IPS-20b (cell line): ENCODE results near the gene MED27.

Experiments used
- H3K27ac ChIP-seq: one replicate; pipeline ENCODE4 v1.5.1; 2013; ENCODE audit warnings: low read length
- H3K27me3 ChIP-seq: 2 replicates; pipeline ENCODE4 v1.6.1; 2013; ENCODE audit warnings: mild to moderate bottlenecking, low read length, inconsistent platforms; ENCODE audit not compliant: insufficient read depth
- H3K36me3 ChIP-seq: 2 replicates; pipeline ENCODE4 v1.6.1; 2013; ENCODE audit warnings: low read depth, mild to moderate bottlenecking, inconsistent platforms, low read length, moderate library complexity; ENCODE audit not compliant: insufficient read depth
- H3K4me1 ChIP-seq: 2 replicates; pipeline ENCODE4 v1.6.1; 2013; ENCODE audit warnings: mild to moderate bottlenecking, control low read depth, inconsistent platforms, low read length, moderate library complexity; ENCODE audit not compliant: insufficient read depth
- H3K4me3 ChIP-seq: 2 replicates; pipeline ENCODE4 v1.5.1; 2013; ENCODE audit warnings: mild to moderate bottlenecking, low read length, inconsistent platforms
- H3K9ac ChIP-seq: 2 replicates; pipeline ENCODE4 v1.6.1; 2013; ENCODE audit warnings: low read depth, mild to moderate bottlenecking, inconsistent platforms, low read length, moderate library complexity
- H3K9me3 ChIP-seq: 2 replicates; pipeline ENCODE4 v1.6.1; 2013; ENCODE audit warnings: mild to moderate bottlenecking, low read depth, low read length, inconsistent platforms; ENCODE audit not compliant: insufficient read depth

MED27 gene

DNA sequence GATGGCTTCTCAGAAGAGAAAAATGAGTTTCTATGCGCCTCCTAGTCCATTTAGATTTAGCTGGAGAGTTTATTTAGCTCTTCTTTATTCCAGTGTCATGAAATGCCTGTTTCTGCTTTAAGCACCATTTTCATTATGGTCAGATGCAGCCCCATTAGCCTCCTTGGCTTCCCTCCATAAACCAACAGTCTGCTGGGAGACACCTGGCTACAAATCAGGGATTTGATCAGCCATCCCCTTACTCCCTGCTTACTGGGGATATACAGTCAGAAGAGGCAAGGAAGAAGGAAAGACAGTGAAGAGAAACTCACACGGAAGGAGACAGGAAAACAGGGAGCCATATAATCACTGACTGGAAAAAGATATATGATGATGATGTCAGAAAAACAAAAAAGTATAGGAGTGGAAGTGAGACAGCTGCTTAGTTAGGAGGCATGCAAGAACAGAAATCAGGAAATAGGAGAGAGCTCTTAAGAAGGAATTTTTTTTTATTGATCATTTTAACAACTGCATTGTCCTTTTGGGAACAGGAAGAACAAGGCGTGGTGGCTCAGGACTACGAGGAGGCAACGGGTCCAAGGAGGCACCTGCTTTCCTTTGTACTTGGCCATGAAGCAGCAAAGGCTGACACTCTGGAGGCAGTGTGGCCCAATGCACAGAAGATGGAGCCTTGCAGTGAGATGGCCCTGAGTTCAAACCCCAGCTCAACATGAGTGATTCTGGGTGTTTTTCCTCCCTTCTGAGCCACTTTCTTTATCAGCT, 56.1 kb downstream of the MED27 start:
- H3K9ac ChIP-seq: no peak overlapping the region
- H3K4me1 ChIP-seq: peaks cover 14% of the 10 kb centered on the region; the same call in 1 of the 2 replicates
- no peak overlapping the region for H3K27ac ChIP-seq
- no peaks in the 10 kb centered on the region for H3K36me3 ChIP-seq
- no peak overlapping the region for H3K4me3 ChIP-seq
- H3K9me3 ChIP-seq: no peaks in the 10 kb centered on the region
- H3K27me3 ChIP-seq: no peaks in the 10 kb centered on the region

DNA sequence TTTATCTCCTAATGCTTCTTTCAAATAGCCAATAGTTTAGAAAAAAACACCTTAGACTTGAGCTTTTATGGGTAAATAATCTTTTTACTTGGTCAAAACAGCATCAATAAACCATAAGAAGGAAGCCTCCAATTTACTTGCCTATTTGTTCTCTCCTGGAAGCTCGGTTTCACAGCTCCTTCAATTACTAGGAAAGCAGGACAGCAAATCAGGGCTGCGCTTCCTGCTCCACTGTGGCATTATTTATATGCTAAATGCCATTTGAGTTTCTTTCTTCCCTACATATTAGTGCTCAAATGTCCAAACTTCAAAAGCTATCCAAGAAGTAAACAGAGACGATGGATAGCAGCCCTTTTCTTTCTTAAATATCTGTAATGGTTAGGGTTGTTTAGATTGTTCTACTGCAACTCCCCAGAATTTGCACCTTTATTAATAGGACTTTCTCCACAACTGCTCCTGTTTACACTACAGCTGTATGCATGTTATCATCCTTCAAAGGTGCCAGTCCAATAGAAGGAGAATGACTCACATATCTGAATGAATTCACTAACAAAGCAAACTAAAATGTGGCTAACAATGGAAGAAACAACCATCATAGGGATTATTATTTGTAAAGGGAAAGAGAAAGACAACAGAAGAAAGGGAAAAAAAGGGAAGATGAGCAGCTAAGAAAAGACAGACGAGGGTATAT, 58.7 kb downstream of the MED27 start:
- Histone ChIP-seq H3K27ac (no peak overlapping the region), H3K4me3 (no peak overlapping the region), H3K9me3 (no peaks in the 10 kb centered on the region)

DNA sequence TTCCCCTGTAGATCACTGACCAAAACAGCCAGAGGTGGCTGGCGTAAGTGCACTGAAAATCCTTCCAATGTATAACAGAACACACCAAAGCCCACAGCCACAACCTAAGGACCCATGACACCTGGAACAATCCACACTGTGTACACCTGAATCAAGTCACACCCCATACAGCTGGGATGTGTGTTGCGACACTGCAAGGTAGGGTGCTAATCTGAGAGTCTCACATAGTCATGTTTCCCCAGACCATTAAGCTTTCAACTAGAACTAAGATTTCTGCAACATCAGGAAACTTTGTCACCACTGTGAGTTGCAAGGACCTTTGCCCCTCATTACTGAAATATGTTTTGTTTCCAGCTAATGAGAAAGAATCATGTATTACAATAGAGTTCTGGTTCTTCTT, 59.4 kb downstream of the MED27 start:
- Histone ChIP-seq H3K9ac (no peak overlapping the region), H3K27me3 (no peaks in the 10 kb centered on the region), H3K4me1 (peaks cover 17% of the 10 kb centered on the region), H3K9me3 (no peaks in the 10 kb centered on the region), H3K4me3 (no peak overlapping the region), H3K36me3 (no peaks in the 10 kb centered on the region), H3K27ac (no peak overlapping the region)

More for the DNA sequence above, 58.7 kb downstream of the MED27 start:
- Histone ChIP-seq H3K4me1 (peaks cover 17% of the 10 kb centered on the region), H3K9ac (no peak overlapping the region), H3K36me3 (no peaks in the 10 kb centered on the region), H3K27me3 (no peaks in the 10 kb centered on the region)

GRCh38 chr9:132019702-132020101, 60.0 kb downstream of the MED27 start:
- H3K27me3 ChIP-seq: no peaks in the 10 kb centered on the region
- no peak overlapping the region for H3K9ac ChIP-seq
- no peaks in the 10 kb centered on the region for H3K9me3 ChIP-seq
- no peaks in the 10 kb centered on the region for H3K36me3 ChIP-seq
- H3K4me1 ChIP-seq: peaks cover 17% of the 10 kb centered on the region
- H3K27ac ChIP-seq: no peak overlapping the region
- no peak overlapping the region for H3K4me3 ChIP-seq

GRCh38 chr9:132018957-132019405, 60.7 kb downstream of the MED27 start:
- no peak overlapping the region for H3K4me3 ChIP-seq
- H3K4me1 ChIP-seq: peaks cover 17% of the 10 kb centered on the region; the same call in 1 of the 2 replicates
- H3K27me3 ChIP-seq: no peaks in the 10 kb centered on the region
- H3K36me3 ChIP-seq: no peaks in the 10 kb centered on the region
- H3K9ac ChIP-seq: no peak overlapping the region
- H3K9me3 ChIP-seq: no peaks in the 10 kb centered on the region
- H3K27ac ChIP-seq: no peak overlapping the region

- H3K9ac ChIP-seq: no peak overlapping the region
- H3K36me3 ChIP-seq: peaks cover 6% of the 10 kb centered on the region; the same call in 1 of the 2 replicates
- H3K27ac ChIP-seq: no peak overlapping the region
- H3K9me3 ChIP-seq: no peaks in the 10 kb centered on the region
- peaks cover 17% of the 10 kb centered on the region; the same call in 1 of the 2 replicates for H3K4me1 ChIP-seq
- no peaks in the 10 kb centered on the region for H3K27me3 ChIP-seq
- no peak overlapping the region for H3K4me3 ChIP-seq
Measured at GRCh38 chr9:132016456-132016855, 63.2 kb downstream of the MED27 start.

DNA sequence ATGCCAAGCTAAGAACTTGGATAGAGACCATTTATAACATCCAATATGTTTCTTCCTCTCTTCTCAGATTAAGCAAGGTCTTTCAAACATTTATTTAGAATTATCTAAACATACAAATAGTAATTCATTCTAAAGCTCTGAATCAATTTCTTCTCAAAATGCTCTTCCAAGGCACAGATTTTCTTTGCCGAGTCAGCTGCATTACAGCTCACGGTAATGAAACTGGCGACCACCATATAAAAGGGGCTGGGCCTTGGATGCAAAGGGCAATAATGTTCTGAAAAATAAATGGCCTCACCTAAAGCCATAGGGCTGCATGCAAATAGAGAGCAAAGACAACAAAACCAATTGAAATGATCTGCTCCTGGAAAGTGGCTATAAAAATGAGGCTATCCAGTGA, 63.8 kb downstream of the MED27 start:
- H3K4me1 ChIP-seq: peaks cover 13% of the 10 kb centered on the region; the same call in 1 of the 2 replicates
- no peak overlapping the region for H3K9ac ChIP-seq
- H3K4me3 ChIP-seq: no peak overlapping the region
- no peaks in the 10 kb centered on the region for H3K27me3 ChIP-seq
- H3K36me3 ChIP-seq: peaks cover 6% of the 10 kb centered on the region; the same call in 1 of the 2 replicates
- no peaks in the 10 kb centered on the region for H3K9me3 ChIP-seq
- H3K27ac ChIP-seq: no peak overlapping the region

DNA sequence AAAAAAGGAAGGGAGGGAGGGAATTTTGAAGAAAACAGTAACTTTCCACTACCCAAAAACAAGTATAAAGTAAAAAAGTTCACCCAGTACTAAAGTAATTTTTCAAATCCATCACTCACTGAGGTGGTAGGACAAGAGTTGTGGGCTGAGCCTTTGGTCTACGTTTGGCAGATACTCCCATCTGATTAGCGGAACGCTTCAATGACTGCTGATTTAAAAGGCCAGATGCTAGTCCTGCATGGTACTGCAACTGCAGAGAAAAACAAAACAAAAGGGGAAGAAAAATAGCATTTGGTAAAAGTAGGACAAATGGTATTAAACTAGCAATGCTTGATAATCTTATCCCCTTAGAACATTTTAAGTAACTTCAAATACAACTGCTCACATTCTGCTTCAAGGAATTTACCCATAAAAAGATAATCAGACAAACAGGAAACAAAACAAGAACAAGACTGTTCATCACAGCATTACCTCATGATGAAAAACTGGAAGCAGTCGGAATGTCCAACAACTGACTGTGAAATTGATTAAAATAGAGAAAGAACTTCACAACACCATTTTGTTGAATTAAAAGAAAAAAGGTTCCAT, 65.4 kb downstream of the MED27 start:
- Histone ChIP-seq H3K9ac (no peak overlapping the region), H3K4me1 (peaks cover 8% of the 10 kb centered on the region; the same call in 1 of the 2 replicates), H3K4me3 (no peak overlapping the region), H3K36me3 (peaks cover 6% of the 10 kb centered on the region; the same call in 1 of the 2 replicates), H3K27me3 (no peaks in the 10 kb centered on the region), H3K9me3 (no peaks in the 10 kb centered on the region), H3K27ac (no peak overlapping the region)

- Histone ChIP-seq H3K36me3 (peaks cover 6% of the 10 kb centered on the region; the same call in 1 of the 2 replicates), H3K27me3 (no peaks in the 10 kb centered on the region), H3K4me3 (no peak overlapping the region), H3K9ac (no peak overlapping the region), H3K4me1 (peaks cover 6% of the 10 kb centered on the region; the same call in 1 of the 2 replicates), H3K9me3 (no peaks in the 10 kb centered on the region), H3K27ac (no peak overlapping the region)
Measured at GRCh38 chr9:132012704-132013357, 66.8 kb downstream of the MED27 start.

GRCh38 chr9:132011896-132012295, 67.8 kb downstream of the MED27 start:
- no peak overlapping the region for H3K4me3 ChIP-seq
- no peaks in the 10 kb centered on the region for H3K27me3 ChIP-seq
- no peaks in the 10 kb centered on the region for H3K9me3 ChIP-seq
- peaks cover 6% of the 10 kb centered on the region; the same call in 1 of the 2 replicates for H3K36me3 ChIP-seq
- no peak overlapping the region for H3K9ac ChIP-seq
- no peak overlapping the region for H3K27ac ChIP-seq
- H3K4me1 ChIP-seq: peaks cover 14% of the 10 kb centered on the region

GRCh38 chr9:132011309-132011708, 68.4 kb downstream of the MED27 start:
- Histone ChIP-seq H3K27me3 (no peaks in the 10 kb centered on the region), H3K27ac (no peak overlapping the region), H3K4me3 (no peak overlapping the region), H3K9ac (no peak overlapping the region), H3K36me3 (peaks cover 6% of the 10 kb centered on the region; the same call in 1 of the 2 replicates), H3K9me3 (no peaks in the 10 kb centered on the region), H3K4me1 (peaks cover 16% of the 10 kb centered on the region)
